HG03565 (cell line): ENCODE results near the gene RPL18.
"Not testable (repeated sequence)": the region's sequence is repeated elsewhere in the genome, so short reads cannot be mapped to it uniquely, and the experiment has no call there.

Experiments used
- ATAC-seq: cut with Tn5 transposase; IDR thresholded peaks from one replicate; pipeline ENCODE4 v1.9.1; 2021; ENCODE audit warnings: mild to moderate bottlenecking, moderate library complexity; ENCODE audit not compliant: unreplicated experiment

Gene RPL18

DNA sequence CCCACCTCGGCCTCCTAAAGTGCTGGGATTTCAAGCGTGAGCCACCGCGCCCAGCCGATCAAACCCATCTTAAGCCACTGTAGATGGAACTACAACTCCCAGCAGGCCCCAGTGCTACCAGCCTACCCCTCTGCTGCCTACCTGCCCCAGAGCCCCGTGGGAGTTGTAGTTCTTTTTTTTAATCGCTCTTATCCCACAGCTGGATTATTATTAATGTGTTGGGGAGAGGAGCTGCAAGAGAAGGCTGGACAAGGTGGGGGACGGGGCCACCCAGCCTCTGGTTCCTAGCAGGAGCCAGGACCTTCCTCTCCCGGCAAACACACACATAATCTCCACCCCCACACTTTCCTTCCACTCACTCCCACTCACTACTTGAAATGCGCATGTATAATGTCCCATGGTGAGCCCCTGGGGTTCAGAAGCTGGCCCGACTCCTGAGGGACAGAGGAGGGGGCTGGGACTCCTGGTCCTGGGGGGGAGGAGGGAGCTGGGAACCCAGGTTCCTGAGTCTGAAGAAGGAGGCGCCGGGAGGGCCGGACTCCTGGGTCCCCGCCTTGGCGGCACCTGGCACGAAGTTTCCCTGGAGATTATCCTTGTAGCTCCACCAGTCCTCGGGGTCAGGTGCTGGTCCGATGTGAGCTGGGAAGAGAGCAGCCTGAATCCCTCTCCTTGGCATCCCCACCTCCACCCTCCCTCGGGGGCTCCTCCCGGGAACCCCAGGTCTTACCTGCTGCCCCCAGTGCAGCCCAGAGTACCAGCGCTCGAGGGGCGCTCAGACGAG is 26.1 kb upstream of the RPL18 start:
- no peak for ATAC-seq

GRCh38 chr19:48644355-48644754 is 25.4 kb upstream of the RPL18 start:
- no peak for ATAC-seq

GRCh38 chr19:48642862-48643261 is 23.9 kb upstream of the RPL18 start:
- no peak for ATAC-seq

GRCh38 chr19:48641850-48642249 is 22.9 kb upstream of the RPL18 start:
- no peak for ATAC-seq

DNA sequence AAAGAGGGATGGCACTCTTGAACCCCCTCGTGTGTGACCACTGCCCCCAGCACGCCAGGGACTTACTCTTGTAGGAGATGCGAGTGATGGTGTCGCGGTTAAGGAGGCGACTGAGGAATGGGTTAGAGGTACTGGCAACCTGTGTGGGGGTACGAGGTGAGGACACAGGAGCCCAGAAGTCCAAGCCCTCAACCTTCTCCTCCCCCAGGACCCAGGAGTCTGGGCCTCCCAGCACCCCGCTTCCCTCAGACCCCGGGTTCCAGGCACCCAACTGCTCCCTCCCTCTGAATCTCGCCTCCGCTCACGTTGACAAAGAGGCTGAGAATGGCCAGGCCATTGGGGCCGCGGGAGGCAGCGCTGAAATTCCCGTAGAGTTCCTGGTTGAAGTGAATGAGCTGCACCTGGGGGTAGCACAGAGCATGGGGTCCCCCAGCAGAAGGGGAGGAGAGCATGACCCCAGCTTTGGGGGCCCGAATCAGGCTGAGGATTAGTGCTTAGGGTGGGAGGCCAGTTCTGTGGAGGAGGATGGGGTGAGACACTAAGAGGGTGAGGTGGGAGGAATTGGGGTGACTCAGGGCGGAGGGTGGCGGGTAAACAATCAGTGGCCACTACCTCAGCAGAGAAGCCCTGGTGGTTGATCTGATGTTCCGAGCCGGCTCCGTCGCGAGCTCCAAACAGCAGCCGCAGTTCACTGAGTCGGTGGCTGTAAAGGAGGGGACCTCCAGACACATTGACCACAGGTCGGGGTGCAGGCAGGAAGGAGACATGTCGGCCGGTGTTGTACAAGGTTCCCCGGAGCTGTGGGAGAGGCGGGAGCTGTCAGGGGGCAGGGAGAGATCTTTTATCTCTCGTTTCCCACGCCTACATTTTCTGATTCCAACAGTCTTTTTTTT is 20.8 kb upstream of the RPL18 start:
- no peak for ATAC-seq

DNA sequence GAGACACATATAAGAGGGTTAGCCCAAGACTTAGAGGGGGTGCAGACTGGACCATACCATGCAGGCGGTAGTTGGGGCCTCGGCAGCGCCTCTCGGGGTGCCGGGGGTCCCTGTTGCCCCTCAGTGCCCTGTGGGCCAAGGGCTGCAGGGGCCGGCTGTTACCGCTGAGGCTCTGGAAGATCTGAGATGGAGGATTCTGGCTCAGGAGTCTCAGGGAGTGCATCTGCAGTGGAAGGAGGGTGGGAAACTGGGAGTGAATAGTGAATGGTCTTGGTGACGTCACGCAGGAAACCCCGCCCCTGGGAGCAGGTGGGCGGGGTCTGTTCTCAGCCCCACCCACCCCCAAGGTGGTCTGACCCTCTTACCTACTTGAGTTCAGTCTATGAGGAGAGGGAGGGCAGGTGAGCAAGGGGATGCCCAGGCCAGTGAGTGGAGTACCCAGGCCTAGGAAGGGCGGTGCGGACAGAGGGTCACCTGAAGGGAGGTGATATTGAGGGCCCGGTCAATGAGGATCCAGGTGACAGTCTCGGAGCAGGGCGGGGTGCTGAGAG is 19.9 kb upstream of the RPL18 start:
- ATAC-seq = no peak

GRCh38 chr19:48637948-48638830 is 19.2 kb upstream of the RPL18 start:
- ATAC-seq = peak; percentile 1

- peak; percentile 56 for ATAC-seq
Measured at GRCh38 chr19:48637449-48637947, 18.5 kb upstream of the RPL18 start.

DNA sequence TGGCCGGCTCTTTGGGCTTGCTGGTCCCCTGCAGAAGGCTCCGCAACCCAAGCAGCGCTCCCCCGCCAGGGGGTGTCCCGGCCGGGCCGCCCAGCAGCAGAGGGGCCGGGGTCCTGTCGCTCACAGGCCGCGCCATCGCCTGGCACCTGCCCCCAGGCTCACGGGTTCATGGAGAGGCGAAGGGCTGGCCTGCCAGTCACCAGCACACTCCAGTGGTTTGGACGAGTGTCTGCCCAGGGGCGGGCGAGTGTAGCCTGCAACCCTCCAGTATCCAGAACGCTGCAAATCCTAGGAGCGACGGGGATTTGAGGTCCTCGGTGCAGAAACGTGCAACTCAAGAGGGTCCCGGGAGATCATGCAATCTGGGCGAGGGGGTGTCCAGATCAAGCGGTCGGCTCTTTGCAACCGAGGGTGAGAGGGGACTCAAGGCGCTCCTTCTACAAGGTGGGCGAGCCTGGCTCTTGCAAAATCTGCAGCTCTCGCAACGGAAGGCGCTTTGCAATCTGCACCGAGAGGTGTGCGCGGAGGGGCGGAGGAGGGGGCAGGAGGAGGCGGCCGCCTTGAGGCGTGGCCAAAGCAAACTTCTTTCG is 18.0 kb upstream of the RPL18 start, which contains the start of gene DBP:
Gene DBP, minus strand, starts transcription at position 521 of the 590 bp plus-strand sequence. Its CDS starts 385 bp downstream, at position 136.
- no peak for ATAC-seq

GRCh38 chr19:48635966-48636858 is 17.2 kb upstream of the RPL18 start:
- no peak for ATAC-seq

GRCh38 chr19:48635263-48635965 is 16.4 kb upstream of the RPL18 start:
- no peak for ATAC-seq

GRCh38 chr19:48634424-48635262 is 15.7 kb upstream of the RPL18 start:
- ATAC-seq = peak; percentile 26

- no peak for ATAC-seq
Measured at GRCh38 chr19:48634036-48634342, 15.0 kb upstream of the RPL18 start.

GRCh38 chr19:48633148-48634035 is 14.4 kb upstream of the RPL18 start:
- ATAC-seq = no peak

DNA sequence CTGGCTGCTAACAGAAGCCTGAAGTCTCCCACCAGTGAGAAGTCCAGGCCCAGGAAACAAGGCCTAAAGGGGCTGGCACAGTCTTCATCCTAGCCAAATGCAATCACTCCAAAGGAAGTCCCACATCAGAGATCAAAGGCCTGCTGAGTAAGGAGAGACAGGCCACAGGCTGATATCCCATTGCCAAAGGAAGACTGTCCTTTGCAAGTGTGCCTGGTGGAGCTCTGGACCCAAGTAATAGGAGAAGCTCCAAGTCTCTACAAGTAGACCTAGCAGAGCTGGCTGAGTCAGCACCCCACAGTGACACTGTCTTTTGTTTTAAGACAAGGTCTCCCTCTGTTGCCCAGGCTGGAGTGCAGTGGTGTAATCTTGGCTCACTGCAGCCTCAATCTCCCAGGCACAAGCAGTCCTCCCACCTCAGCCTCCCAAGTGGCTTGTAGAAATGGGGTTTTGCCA is 13.7 kb upstream of the RPL18 start:
- no peak for ATAC-seq

DNA sequence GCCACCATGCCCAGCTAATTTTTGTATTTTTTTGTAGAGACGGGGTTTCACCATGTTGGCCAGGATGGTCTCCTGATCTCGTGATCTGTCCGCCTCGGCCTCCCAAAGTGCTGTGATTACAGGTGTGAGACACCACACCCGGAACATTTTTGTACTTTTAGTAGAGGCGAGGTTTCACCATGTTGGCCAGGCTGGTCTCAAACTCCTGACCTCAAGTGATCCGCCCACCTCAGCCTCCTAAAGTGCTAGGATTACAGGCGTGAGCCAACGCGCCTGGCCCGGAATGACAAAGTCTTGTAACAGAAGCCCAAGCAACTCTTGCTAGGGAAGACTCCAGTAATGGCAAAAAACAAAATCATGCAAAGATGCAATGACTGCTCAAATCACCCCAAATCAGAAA is 13.3 kb upstream of the RPL18 start:
- not testable (repeated sequence) for ATAC-seq

DNA sequence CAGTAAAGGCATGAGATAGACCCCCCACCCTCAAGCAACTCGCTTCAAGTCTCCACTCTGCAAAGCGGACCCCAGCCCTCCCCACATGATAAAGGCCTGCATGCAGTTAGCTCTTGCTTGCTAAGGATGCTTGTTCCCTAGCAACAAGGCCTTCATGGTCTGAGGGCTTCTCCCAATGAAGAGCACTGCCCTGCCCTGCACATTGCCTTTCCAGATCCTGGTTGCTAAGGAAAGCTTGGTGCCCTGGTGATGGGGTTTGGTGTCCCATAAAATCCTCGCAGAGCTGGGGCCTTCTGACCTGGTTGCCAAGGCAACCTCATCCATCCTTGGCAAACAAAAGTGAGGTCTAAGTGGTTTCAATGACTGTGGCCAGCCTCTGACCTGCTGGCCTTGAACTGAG is 12.2 kb upstream of the RPL18 start:
- ATAC-seq = no peak
